Hepatocyte (in vitro differentiated cells): ENCODE data around the gene ST6GALNAC2. TPM values are rescaled to one million over a fixed set of nuclear protein-coding genes. Genes with fewer than 3 reads are reported as not detected.

ENCODE experiments used
- DNase-seq: peaks from one replicate; pipeline ENCODE4 v3.0.0-alpha.2; 2016; ENCODE audit warnings: low spot score
- H2AFZ ChIP-seq: fragments of 200-600 bp; sonication (generic); 2 replicates; pipeline ENCODE4 v1.6.0; 2016; ENCODE audit warnings: antibody characterized with exemption, mild to moderate bottlenecking
- H3K27ac ChIP-seq: fragments of 200-600 bp; sonication (generic); 2 replicates; pipeline ENCODE4 v1.5.1; 2016; ENCODE audit warnings: mild to moderate bottlenecking
- H3K27me3 ChIP-seq: fragments of 200-600 bp; sonication (generic); 2 replicates; pipeline ENCODE4 v1.6.1; 2016
- H3K36me3 ChIP-seq: fragments of 200-600 bp; sonication (generic); replicated peaks from 2 replicates; pipeline ENCODE4 v1.5.1; 2016; ENCODE audit warnings: low read depth; ENCODE audit not compliant: insufficient read depth
- H3K4me1 ChIP-seq: fragments of 200-600 bp; sonication (generic); 2 replicates; pipeline ENCODE4 v1.5.1; 2016; ENCODE audit warnings: mild to moderate bottlenecking, moderate library complexity; ENCODE audit not compliant: insufficient read depth
- H3K4me2 ChIP-seq: fragments of 200-600 bp; sonication (generic); 2 replicates; pipeline ENCODE4 v1.6.0; 2016
- H3K4me3 ChIP-seq: fragments of 200-600 bp; sonication (generic); 2 replicates; pipeline ENCODE4 v1.5.1; 2016; ENCODE audit warnings: mild to moderate bottlenecking
- H3K79me2 ChIP-seq: fragments of 200-600 bp; sonication (generic); 2 replicates; pipeline ENCODE4 v1.6.0; 2017; ENCODE audit warnings: mild to moderate bottlenecking
- H3K9me2 ChIP-seq: fragments of 200-600 bp; sonication (generic); replicated peaks from 2 replicates; pipeline ENCODE4 v1.6.0; 2017; ENCODE audit warnings: mild to moderate bottlenecking; ENCODE audit not compliant: insufficient read depth
- H3K9me3 ChIP-seq: fragments of 200-600 bp; sonication (generic); 2 replicates; pipeline ENCODE4 v1.5.1; 2016; ENCODE audit warnings: low read depth, mild to moderate bottlenecking
- H4K20me1 ChIP-seq: fragments of 200-600 bp; sonication (generic); 2 replicates; pipeline ENCODE4 v1.6.0; 2016; ENCODE audit warnings: mild to moderate bottlenecking; ENCODE audit not compliant: insufficient read depth, poor library complexity, severe bottlenecking
- EZH2 ChIP-seq: fragments of 200-600 bp; sonication (generic); IDR thresholded peaks from 2 replicates; pipeline ENCODE4 v1.6.1; 2016; ENCODE audit warnings: antibody characterized with exemption, mild to moderate bottlenecking, borderline replicate concordance
- EZH2phosphoT487 ChIP-seq: fragments of 200-600 bp; sonication (generic); IDR thresholded peaks from one replicate; pipeline ENCODE4 v1.6.1; 2018; ENCODE audit warnings: antibody characterized with exemption, mild to moderate bottlenecking, low read depth, moderate library complexity; ENCODE audit not compliant: unreplicated experiment, severe bottlenecking
- WGBS: methylation state at CpG from one replicate; pipeline ENCODE4 v1.1.6; 2016; ENCODE audit warnings: low lambda C conversion rate; ENCODE audit errors: missing lambda C conversion rate; 5-methylcytosine and 5-hydroxymethylcytosine counted together
- polyA plus RNA-seq: library from polyadenylated mRNA; unstranded; fragments of >200 nt; fragmentation: Nextera tagmentation; extraction: Ambion mirVana; gene quantifications from 2 replicates; pipeline ENCODE4 v1.2.1, GENCODE V29; 2016
- total RNA-seq: library from RNA; depleted of rRNA; stranded (reverse); fragments of >200 nt; gene quantifications from 2 replicates; pipeline ENCODE4 v1.2.3, GENCODE V29; 2014
- TF ChIP-seq, protein P1 (sequence below): fragments of 200-600 bp; sonication (generic); IDR thresholded peaks from 2 replicates; pipeline ENCODE4 v1.5.1; 2016; ENCODE audit warnings: antibody characterized with exemption, mild to moderate bottlenecking; ENCODE audit not compliant: poor library complexity

The ST6GALNAC2 gene
- 1.4 and 2.3 TPM in 2 replicates for total RNA-seq
- polyA plus RNA-seq, result 1.8 and 2.8 TPM in 2 replicates

DNA sequence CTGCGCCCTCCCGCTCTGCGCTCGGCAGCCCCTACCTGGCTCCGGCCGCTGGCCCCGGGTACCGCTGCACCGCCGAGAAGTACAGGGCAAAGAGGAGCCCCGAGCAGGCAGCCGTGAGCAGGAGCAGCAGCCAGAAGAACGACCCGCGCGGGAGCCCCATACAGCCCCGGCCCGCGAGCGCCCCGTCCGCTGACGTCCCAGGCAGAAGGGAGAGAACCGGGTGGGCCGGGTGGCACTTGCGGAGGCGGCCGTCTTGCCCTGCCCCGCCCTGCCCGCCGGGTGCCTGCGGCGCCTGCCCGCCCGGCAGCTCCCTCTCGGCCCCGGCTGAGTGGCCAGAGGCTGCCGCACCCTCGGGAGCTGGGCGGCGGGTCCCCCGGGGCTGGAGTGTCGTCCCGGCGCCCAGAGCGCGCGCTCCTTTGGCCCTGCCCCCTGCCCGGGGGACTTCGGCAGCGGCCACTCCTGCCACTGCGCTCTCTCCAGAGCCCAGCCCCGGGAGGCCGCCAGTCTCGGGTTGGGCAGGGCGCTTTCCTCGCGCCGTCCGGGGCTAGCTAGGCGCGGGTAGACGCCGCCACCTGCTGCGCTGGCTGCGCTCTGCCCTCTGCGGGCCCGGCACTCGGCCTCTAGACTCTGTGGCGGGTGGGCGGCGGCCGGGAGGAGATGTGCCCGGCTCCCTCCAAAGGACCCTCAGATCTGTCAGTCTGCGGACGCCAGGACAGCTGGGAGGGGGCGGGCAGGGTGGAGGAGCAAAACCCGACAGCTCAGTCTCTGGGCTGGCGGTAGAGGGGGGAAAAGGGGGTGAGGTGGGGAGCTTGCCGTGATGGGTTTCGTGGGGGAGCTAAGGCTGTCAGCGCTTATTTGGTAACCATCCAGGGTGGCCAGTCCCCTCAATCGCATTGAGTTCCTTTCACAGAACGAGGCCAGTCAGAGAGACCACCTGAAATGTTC is at the start of gene ST6GALNAC2:
ST6GALNAC2 (minus strand) TSS at position 212 of the 945 bp plus-strand sequence; CDS start at position 160, 52 bp downstream.
- whole genome bisulfite sequencing, result 2% methylated on average over 51 of the region's 84 CpGs
- Histone ChIP-seq H3K4me2 (peak within 1 kb of the TSS; percentile 97), H4K20me1 (no peaks in the 10 kb centered on the region), H3K9me2 (no peaks in the 10 kb centered on the region), H3K36me3 (no peaks in the 10 kb centered on the region), H3K27me3 (peaks cover 32% of the 10 kb centered on the region), H3K4me1 (peaks cover 13% of the 10 kb centered on the region), H3K9me3 (no peaks in the 10 kb centered on the region), H3K4me3 (peak within 1 kb of the TSS; percentile 35), H3K27ac (no peak within 1 kb of the TSS), H3K79me2 (no peaks in the 10 kb centered on the region), H2AFZ (peak within 1 kb of the TSS; percentile 54)
- DNase-seq, result peak; percentile 83
- TF ChIP-seq EZH2 (peak; percentile 82), EZH2phosphoT487 (peak; percentile 77)
- TF ChIP-seq, protein P1, sequence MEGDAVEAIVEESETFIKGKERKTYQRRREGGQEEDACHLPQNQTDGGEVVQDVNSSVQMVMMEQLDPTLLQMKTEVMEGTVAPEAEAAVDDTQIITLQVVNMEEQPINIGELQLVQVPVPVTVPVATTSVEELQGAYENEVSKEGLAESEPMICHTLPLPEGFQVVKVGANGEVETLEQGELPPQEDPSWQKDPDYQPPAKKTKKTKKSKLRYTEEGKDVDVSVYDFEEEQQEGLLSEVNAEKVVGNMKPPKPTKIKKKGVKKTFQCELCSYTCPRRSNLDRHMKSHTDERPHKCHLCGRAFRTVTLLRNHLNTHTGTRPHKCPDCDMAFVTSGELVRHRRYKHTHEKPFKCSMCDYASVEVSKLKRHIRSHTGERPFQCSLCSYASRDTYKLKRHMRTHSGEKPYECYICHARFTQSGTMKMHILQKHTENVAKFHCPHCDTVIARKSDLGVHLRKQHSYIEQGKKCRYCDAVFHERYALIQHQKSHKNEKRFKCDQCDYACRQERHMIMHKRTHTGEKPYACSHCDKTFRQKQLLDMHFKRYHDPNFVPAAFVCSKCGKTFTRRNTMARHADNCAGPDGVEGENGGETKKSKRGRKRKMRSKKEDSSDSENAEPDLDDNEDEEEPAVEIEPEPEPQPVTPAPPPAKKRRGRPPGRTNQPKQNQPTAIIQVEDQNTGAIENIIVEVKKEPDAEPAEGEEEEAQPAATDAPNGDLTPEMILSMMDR, result peak; percentile 42

DNA sequence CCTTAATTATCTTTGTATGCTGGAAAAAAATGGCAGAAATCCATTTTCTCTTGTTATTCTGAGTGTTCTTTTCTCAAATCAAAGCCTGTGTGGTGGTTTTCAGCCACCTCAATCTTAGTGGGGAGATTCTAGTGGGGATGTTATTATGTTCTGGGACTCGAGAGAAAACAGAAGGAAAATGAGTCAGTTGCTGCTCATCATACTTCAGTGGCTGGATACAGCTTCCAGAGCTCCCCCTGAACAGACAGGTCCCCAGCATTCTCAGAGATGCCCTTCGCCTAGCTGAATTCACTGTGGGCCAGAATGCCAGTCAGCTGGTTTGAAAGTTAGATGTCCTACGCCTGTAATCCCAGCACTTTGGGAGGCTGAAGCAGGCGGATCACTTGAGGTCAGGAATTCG is 49.4 kb upstream of the ST6GALNAC2 start:
- Histone ChIP-seq H3K9me2 (no peaks in the 10 kb centered on the region), H3K27me3 (no peaks in the 10 kb centered on the region), H3K27ac (peak overlapping the region; percentile 77), H3K79me2 (peaks cover 4% of the 10 kb centered on the region), H2AFZ (no peak overlapping the region), H4K20me1 (no peaks in the 10 kb centered on the region), H3K4me3 (no peak overlapping the region), H3K4me1 (peaks cover 15% of the 10 kb centered on the region), H3K36me3 (no peaks in the 10 kb centered on the region), H3K4me2 (peak overlapping the region; percentile 25), H3K9me3 (no peaks in the 10 kb centered on the region)
- TF ChIP-seq EZH2phosphoT487, result no peak
- TF ChIP-seq EZH2, result no peak
- TF ChIP-seq, protein P1, result no peak
- DNase-seq, result no peak
- WGBS, result 81% methylated on average over 5 of the region's 5 CpGs

DNA sequence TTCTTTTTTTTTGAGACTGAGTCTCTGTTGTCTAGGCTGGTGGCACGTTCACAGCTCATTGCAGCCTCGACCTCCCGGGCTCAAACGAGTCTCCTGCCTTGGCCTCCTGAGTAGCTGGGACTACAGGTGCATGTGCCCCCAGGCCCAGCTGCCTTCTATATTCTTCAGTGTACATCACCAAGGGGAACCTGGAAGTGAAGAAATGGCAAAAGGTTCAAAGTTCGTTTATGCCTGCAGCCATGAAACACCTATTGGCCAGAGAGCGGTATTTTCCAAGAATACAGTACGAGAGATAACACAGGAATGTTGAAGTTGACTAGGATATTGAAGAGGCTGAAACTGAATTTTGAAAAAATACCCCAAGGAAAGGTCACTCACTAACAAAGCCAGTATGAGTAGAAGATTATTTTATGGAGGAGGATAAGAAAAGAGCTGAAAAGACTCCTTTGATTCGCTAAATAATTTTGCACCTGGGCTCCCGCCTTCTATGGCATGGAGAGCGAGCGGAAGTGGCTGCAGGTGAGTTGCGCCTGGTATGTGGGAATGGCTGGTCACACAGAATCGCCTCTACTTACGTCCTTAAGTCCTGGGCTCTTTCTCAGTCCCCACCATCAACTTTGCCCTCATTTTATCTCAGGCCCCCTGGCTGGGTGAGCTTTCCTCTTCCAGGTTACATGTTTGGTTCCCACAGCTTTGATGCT is 48.1 kb upstream of the ST6GALNAC2 start:
- Histone ChIP-seq H3K4me3 (no peak overlapping the region), H3K4me1 (peaks cover 10% of the 10 kb centered on the region), H3K9me2 (no peaks in the 10 kb centered on the region), H3K27me3 (no peaks in the 10 kb centered on the region), H4K20me1 (no peaks in the 10 kb centered on the region), H3K79me2 (peaks cover 4% of the 10 kb centered on the region), H3K4me2 (no peak overlapping the region), H3K9me3 (no peaks in the 10 kb centered on the region), H3K36me3 (no peaks in the 10 kb centered on the region), H3K27ac (peak overlapping the region; percentile 55), H2AFZ (no peak overlapping the region)
- TF ChIP-seq, protein P1, result no peak
- TF ChIP-seq EZH2 (no peak), EZH2phosphoT487 (no peak)
- WGBS, result 86% methylated on average over 14 of the region's 14 CpGs
- DNase-seq, result no peak
